AG04450 (cell line): ENCODE measurements around the gene WWP2. TPM values are rescaled to one million over a fixed set of nuclear protein-coding genes. Genes with fewer than 3 reads are reported as not detected.

Experiments
- CTCF ChIA-PET: fragments of 300-600, 350-600 bp; formaldehyde crosslinking; extraction: SDS; loops from one replicate; lab custom pipeline; 2022; ENCODE audit warnings: antibody characterized with exemption, inconsistent platforms; lab: Charles Lee
- POLR2A ChIA-PET: fragments of 350-600 bp; formaldehyde crosslinking; extraction: SDS; loops from one replicate; lab custom pipeline; 2021; ENCODE audit warnings: antibody characterized with exemption, inconsistent platforms; lab: Yijun Ruan, JAX
- DNase-seq: peaks from one replicate; pipeline ENCODE4 v3.0.0-alpha.2; 2011; ENCODE audit warnings: low read depth, low spot score
- H3K27ac ChIP-seq: one replicate; pipeline ENCODE4 v1.5.1; 2012; ENCODE audit warnings: low read depth, low read length, control low read depth
- H3K27me3 ChIP-seq: one replicate; pipeline ENCODE4 v1.6.0; 2012; ENCODE audit warnings: low read length; ENCODE audit not compliant: control insufficient read depth, insufficient read depth
- H3K4me3 ChIP-seq: 2 replicates; pipeline ENCODE4 v1.5.1; 2011; ENCODE audit warnings: mild to moderate bottlenecking, low read depth, low read length, control low read depth
- H3K9me3 ChIP-seq: 2 replicates; pipeline ENCODE4 v1.5.1; 2012; ENCODE audit warnings: low read length; ENCODE audit not compliant: control insufficient read depth, insufficient read depth
- polyA plus RNA-seq: library from polyadenylated mRNA; depleted of rRNA; stranded (reverse); fragments of >200 nt; gene quantifications from 2 replicates; pipeline ENCODE4 v1.2.3, GENCODE V29; 2011
- TF ChIP-seq, protein P1 (sequence below): IDR thresholded peaks from 2 replicates; pipeline ENCODE4 v1.5.1; 2011; ENCODE audit warnings: low read depth, low read length, control low read depth, inconsistent platforms

The WWP2 gene
- polyA plus RNA-seq, 1 experiment, result 13.4 TPM

DNA sequence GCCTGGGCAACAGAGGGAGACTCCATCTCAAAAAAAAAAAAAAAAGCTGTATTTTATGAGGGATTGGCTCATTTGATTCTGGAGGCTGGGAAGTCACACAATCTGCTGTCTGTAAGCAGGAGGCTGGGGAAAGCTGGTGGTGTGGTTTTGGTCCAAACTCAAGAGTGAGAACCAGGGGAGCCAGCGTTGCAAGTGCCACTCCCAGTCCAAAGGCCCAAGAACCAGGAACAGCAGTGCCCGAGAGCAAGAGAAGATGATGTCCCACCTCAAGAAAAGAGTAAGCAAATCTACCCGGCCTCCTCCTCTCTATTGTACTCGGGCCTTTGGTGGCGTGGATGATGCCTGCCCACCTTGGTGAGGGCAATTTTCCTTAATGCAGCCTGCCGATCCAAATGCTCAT is 30.0 kb upstream of the WWP2 start:
- TF ChIP-seq, protein P1, sequence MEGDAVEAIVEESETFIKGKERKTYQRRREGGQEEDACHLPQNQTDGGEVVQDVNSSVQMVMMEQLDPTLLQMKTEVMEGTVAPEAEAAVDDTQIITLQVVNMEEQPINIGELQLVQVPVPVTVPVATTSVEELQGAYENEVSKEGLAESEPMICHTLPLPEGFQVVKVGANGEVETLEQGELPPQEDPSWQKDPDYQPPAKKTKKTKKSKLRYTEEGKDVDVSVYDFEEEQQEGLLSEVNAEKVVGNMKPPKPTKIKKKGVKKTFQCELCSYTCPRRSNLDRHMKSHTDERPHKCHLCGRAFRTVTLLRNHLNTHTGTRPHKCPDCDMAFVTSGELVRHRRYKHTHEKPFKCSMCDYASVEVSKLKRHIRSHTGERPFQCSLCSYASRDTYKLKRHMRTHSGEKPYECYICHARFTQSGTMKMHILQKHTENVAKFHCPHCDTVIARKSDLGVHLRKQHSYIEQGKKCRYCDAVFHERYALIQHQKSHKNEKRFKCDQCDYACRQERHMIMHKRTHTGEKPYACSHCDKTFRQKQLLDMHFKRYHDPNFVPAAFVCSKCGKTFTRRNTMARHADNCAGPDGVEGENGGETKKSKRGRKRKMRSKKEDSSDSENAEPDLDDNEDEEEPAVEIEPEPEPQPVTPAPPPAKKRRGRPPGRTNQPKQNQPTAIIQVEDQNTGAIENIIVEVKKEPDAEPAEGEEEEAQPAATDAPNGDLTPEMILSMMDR, result no peak
- Histone ChIP-seq H3K4me3 (no peak overlapping the region), H3K27me3 (no peaks in the 10 kb centered on the region), H3K27ac (no peak overlapping the region), H3K9me3 (peaks cover 5% of the 10 kb centered on the region; the same call in 1 of the 2 replicates)
- CTCF ChIA-PET, result interaction anchor here (0.6 kb wide), 2 partner anchors 22 to 329 kb away, joined by 3 to 6 read pairs; partner anchors contain the start of gene NOB1
- no peak for DNase-seq
- POLR2A ChIA-PET, result interaction anchor here (0.6 kb wide), 1 partner anchor 113 kb away, joined by 5 read pairs; no protein-coding TSS in a partner anchor

DNA sequence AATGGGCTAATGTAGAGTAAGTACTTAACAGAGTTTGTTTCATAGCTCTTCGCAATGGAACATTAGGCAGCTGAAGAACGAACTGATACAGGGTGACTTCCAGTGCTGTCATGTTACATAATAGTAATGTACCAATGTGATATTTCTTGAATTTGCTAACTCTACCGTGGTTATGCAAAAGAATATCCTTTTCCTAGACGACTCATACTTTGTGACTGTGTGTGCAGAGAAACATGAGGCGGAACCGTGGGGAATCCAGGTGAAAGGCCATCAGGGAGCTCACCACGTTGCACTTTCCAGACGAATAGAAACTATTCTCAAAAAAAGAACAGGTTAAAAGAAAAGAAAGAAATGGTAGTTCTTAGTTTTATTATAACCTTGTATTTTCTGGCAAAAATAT is 20.6 kb upstream of the WWP2 start:
- Histone ChIP-seq H3K27me3 (no peaks in the 10 kb centered on the region), H3K27ac (peak overlapping the region; percentile 52), H3K4me3 (no peak overlapping the region), H3K9me3 (no peaks in the 10 kb centered on the region; the same call in 1 of the 2 replicates)
- DNase-seq, result no peak
- ChIA-PET POLR2A (interaction anchor here (0.8 to 1.5 kb wide), 3 partner anchors 13 to 16 kb away, joined by 3 to 7 read pairs (median 6); partner anchors contain the start of genes NOB1 and NQO1), CTCF (interaction anchor here (0.7 to 1.8 kb wide), 3 partner anchors 8 to 345 kb away, joined by 3 to 24 read pairs (median 15); partner anchors contain the start of gene NOB1)
- TF ChIP-seq, protein P1, result no peak

DNA sequence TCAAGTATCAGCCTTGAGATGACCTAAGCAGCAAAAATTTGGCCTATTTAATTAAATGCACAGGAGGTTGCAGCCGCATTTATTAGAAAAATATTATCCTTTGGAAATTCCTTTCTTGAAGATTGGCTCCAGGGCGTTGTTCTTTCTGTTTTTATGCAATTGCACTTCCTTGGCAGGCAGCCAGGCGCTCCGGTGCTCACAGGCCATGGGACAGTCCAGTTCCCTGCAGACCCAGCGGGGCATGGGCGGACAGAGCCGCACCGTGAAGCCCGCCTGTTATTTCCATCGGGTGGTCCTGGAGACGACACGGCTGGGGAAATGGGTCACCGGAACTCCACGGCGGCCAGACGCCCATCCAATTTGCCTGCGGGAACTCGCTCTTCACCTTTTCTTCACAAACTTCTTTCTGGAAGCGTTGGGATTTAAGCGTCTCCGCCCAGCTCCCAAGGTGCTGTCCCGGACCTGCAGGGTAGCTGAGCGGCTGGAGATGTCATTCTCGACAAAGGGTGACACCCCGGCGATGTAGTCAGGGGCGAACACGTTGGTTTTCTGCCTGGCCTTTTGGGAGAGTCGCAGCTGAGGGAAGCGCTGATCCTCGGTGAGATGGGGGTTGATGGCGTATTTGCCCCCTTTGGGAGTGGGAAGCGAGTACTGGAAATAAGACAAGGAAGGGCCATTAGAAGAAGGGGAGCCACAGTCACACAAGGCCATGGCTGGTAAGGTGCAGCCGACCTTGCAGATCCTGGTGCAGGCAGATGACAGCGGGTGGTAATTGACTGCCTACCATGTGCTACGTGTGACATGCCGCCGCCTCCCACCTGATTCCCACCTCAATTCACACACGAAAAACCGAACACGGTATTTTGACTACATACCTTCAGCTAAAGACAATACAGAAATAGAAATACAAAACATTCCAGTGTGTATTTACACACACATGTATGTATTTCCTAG is 19.9 kb upstream of the WWP2 start:
- no peak for DNase-seq
- Histone ChIP-seq H3K27ac (peak overlapping the region; percentile 52), H3K4me3 (no peak overlapping the region), H3K27me3 (no peaks in the 10 kb centered on the region), H3K9me3 (no peaks in the 10 kb centered on the region; the same call in 1 of the 2 replicates)
- CTCF ChIA-PET, result interaction anchor here (0.7 to 1.8 kb wide), 3 partner anchors 7 to 346 kb away, joined by 3 to 24 read pairs (median 15); partner anchors contain the start of gene NOB1
- TF ChIP-seq, protein P1, result no peak
- POLR2A ChIA-PET, result interaction anchor here (1.2 to 1.5 kb wide), 2 partner anchors 12 to 16 kb away, joined by 3 to 7 read pairs; partner anchors contain the start of genes NOB1 and NQO1

DNA sequence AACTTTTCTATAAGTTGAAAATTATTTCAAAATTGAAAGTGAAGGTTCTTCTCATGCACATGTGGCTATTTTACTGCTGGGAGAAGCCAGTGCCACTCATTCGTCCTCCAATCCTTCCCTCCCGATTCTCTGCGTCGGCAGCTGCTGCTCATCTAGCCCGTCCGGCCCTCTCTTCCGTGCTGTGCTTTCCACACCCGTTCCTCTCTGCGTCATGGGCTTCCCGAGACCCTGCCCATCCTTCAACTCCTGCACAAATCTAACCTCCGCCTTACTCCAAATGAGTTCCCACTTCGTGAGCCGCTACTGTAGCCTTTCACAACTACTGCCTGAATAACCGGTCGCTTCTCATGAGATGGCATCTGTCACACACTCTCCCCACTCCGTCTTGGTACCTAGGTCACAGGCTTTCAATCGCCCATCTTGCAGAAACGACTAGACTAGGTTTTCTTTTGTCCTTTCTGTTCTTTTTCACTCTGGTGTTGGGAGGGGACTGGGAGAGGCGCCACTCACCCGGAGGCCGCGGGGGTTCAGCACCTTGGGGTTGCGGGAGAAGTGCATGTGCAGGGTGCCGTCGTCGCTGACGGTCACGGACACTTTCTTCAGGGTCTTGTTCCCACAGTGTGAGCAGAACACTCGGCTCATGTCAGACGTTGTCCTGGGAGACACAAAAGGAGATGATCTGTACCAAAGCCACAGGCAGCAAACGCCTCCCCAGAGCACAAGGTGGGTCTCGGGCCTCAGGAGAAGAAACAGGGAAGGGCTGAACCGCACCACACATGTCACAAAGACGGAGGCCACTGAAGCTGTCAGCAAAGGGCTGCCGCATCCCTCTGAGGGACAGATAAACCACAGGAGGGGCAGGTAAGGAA is 17.5 kb upstream of the WWP2 start:
- CTCF ChIA-PET, result no interaction called here
- H3K27me3 ChIP-seq, result no peaks in the 10 kb centered on the region
- POLR2A ChIA-PET, result no interaction called here
- H3K9me3 ChIP-seq, result no peaks in the 10 kb centered on the region; the same call in 1 of the 2 replicates
- no peak overlapping the region for H3K27ac ChIP-seq
- DNase-seq, result no peak
- TF ChIP-seq, protein P1, result no peak
- H3K4me3 ChIP-seq, result no peak overlapping the region
